Kasumi-1 (cell line): ENCODE data around the gene FAM193A.
"Not testable (repeated sequence)": the region's sequence is repeated elsewhere in the genome, so short reads cannot be mapped to it uniquely, and the experiment has no call there.

Experiments
- DNase-seq, 2 experiments: peaks; one replicate each; lab custom pipeline; 2025; lab: John Stamatoyannopoulos, UW

The FAM193A gene

GRCh38 chr4:2608291-2608690 is 71.8 kb downstream of the FAM193A start:
- no peak for DNase-seq

GRCh38 chr4:2615821-2616220 is 79.4 kb downstream of the FAM193A start:
- no peak for DNase-seq

GRCh38 chr4:2617955-2618354 is 81.5 kb downstream of the FAM193A start:
- no peak for DNase-seq

GRCh38 chr4:2618729-2619128 is 82.3 kb downstream of the FAM193A start:
- DNase-seq = not testable (repeated sequence)

GRCh38 chr4:2619459-2619858 is 83.0 kb downstream of the FAM193A start:
- DNase-seq = no peak

GRCh38 chr4:2621419-2621818 is 85.0 kb downstream of the FAM193A start:
- DNase-seq = no peak

- no peak for DNase-seq
Observed at GRCh38 chr4:2623442-2623841, 87.0 kb downstream of the FAM193A start.

GRCh38 chr4:2624782-2625530 is 88.5 kb downstream of the FAM193A start:
- DNase-seq = no peak

GRCh38 chr4:2626231-2626630 is 89.8 kb downstream of the FAM193A start:
- DNase-seq = no peak

GRCh38 chr4:2630556-2631273 is 94.3 kb downstream of the FAM193A start:
- no peak for DNase-seq

GRCh38 chr4:2634014-2634413 is 97.6 kb downstream of the FAM193A start:
- DNase-seq = no peak

GRCh38 chr4:2636331-2636730 is 99.9 kb downstream of the FAM193A start:
- DNase-seq = no peak

GRCh38 chr4:2636994-2637393 is 100.5 kb downstream of the FAM193A start:
- not testable (repeated sequence) for DNase-seq

- no peak for DNase-seq
Observed at GRCh38 chr4:2637956-2638552, 101.6 kb downstream of the FAM193A start.

- no peak for DNase-seq
Observed at GRCh38 chr4:2638730-2639129, 102.3 kb downstream of the FAM193A start.

- no peak for DNase-seq
Observed at GRCh38 chr4:2642968-2643367, 106.5 kb downstream of the FAM193A start.

GRCh38 chr4:2643555-2643954 is 107.1 kb downstream of the FAM193A start:
- DNase-seq = no peak

- no peak for DNase-seq
Observed at GRCh38 chr4:2646396-2647149, 110.1 kb downstream of the FAM193A start.

GRCh38 chr4:2647403-2648158 is 111.1 kb downstream of the FAM193A start:
- DNase-seq = no peak

GRCh38 chr4:2648159-2648814 is 111.8 kb downstream of the FAM193A start:
- no peak for DNase-seq

- no peak for DNase-seq
Observed at GRCh38 chr4:2649604-2650114, 113.2 kb downstream of the FAM193A start.
